ENCODE measurements around the gene UBASH3B.

The UBASH3B gene

GRCh38 chr11:122732342-122733315 lies 77.1 kb downstream of the UBASH3B start:
- Mint-ChIP-seq H3K9me3 (no peaks in the 10 kb centered on the region), H3K27me3 (no peaks in the 10 kb centered on the region), H3K4me3 (no peak overlapping the region), H3K4me1 (ENCODE audit: low read depth) (peaks cover 32% of the 10 kb centered on the region), H3K27ac (no peak overlapping the region), H3K36me3 (ENCODE audit: low read depth) (peaks cover 11% of the 10 kb centered on the region)
- no peak for DNase-seq

DNA sequence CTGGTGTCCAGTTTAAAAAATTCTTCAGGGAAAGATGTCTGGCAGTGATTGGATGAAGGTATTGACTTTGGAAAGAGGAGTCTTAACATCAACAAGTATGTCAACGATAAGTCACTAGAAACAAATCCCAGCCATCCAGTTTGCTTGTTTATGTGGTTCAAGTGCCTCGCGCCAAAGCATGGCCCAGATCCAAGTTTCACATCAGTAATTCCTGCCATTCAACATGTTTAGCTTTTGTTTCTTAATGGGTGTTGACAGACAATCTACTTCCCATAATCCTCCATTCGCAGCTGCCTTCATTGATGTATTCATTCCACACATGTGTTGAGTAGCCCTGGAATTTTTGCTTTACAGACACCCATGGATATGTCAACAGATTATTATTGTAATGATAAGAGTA lies 77.8 kb downstream of the UBASH3B start:
- H3K4me1 Mint-ChIP-seq (ENCODE audit: low read depth): peaks cover 25% of the 10 kb centered on the region
- peaks cover 11% of the 10 kb centered on the region for H3K36me3 Mint-ChIP-seq (ENCODE audit: low read depth)
- H3K27me3 Mint-ChIP-seq: no peaks in the 10 kb centered on the region
- no peak overlapping the region for H3K4me3 Mint-ChIP-seq
- H3K9me3 Mint-ChIP-seq: no peaks in the 10 kb centered on the region
- H3K27ac Mint-ChIP-seq: no peak overlapping the region
- DNase-seq: no peak

GRCh38 chr11:122734848-122735496 lies 79.5 kb downstream of the UBASH3B start:
- no peak for DNase-seq
- Mint-ChIP-seq H3K4me3 (no peak overlapping the region), H3K9me3 (no peaks in the 10 kb centered on the region), H3K4me1 (ENCODE audit: low read depth) (peaks cover 14% of the 10 kb centered on the region), H3K27me3 (no peaks in the 10 kb centered on the region), H3K27ac (no peak overlapping the region), H3K36me3 (ENCODE audit: low read depth) (peaks cover 11% of the 10 kb centered on the region)

GRCh38 chr11:122737951-122738693 lies 82.6 kb downstream of the UBASH3B start:
- Mint-ChIP-seq H3K4me3 (no peak overlapping the region), H3K9me3 (no peaks in the 10 kb centered on the region), H3K27ac (no peak overlapping the region), H3K4me1 (ENCODE audit: low read depth) (peaks cover 16% of the 10 kb centered on the region), H3K27me3 (no peaks in the 10 kb centered on the region), H3K36me3 (ENCODE audit: low read depth) (no peaks in the 10 kb centered on the region)
- no peak for DNase-seq

GRCh38 chr11:122741613-122742300 lies 86.2 kb downstream of the UBASH3B start:
- H3K9me3 Mint-ChIP-seq: no peaks in the 10 kb centered on the region
- H3K27me3 Mint-ChIP-seq: no peaks in the 10 kb centered on the region
- peaks cover 16% of the 10 kb centered on the region for H3K4me1 Mint-ChIP-seq (ENCODE audit: low read depth)
- H3K4me3 Mint-ChIP-seq: no peak overlapping the region
- no peak for DNase-seq
- H3K27ac Mint-ChIP-seq: peak overlapping the region; percentile 35
- peaks cover 3% of the 10 kb centered on the region for H3K36me3 Mint-ChIP-seq (ENCODE audit: low read depth)

DNA sequence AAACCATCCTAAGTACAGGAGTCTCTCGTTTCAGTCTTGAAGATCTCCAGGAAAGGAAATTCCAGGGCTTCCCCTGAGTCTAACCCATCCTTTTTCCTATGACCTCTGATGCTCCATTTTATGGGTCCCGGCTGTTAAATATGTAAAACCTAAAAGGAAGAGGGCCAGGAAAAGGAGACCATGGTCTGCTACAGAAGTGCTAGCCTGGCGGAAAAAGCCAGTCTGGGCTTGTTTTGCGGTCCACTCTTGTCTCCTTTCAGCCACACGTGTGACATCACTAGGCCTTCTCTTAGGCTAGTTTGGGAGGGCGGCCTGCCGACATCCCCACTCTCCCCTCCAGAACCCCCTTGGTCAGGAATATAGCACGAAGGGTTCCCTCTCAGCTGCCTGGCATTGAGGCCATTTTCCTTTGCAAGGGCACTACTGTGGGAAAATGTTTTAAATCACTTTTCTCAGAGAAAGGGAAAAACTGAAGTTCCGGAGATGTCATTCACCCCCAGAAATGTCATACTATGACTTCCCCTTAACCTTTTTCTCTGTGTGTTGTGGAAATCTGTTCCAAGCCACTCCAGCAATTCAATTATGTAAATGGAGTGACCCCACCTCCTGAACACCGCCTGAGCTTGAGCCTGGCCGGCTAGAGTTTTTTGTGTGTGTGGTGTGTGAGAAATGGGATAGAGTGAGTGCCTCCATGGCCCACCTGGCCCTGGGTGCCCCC lies 86.9 kb downstream of the UBASH3B start:
- no peak for DNase-seq
- Mint-ChIP-seq H3K27ac (no peak overlapping the region), H3K4me1 (ENCODE audit: low read depth) (peaks cover 16% of the 10 kb centered on the region), H3K4me3 (no peak overlapping the region), H3K36me3 (ENCODE audit: low read depth) (peaks cover 3% of the 10 kb centered on the region), H3K27me3 (no peaks in the 10 kb centered on the region), H3K9me3 (no peaks in the 10 kb centered on the region)

GRCh38 chr11:122743097-122743741 lies 87.7 kb downstream of the UBASH3B start:
- Mint-ChIP-seq H3K9me3 (no peaks in the 10 kb centered on the region), H3K4me3 (no peak overlapping the region), H3K27ac (no peak overlapping the region), H3K27me3 (no peaks in the 10 kb centered on the region), H3K4me1 (ENCODE audit: low read depth) (peaks cover 16% of the 10 kb centered on the region), H3K36me3 (ENCODE audit: low read depth) (peaks cover 3% of the 10 kb centered on the region)
- DNase-seq: no peak

DNA sequence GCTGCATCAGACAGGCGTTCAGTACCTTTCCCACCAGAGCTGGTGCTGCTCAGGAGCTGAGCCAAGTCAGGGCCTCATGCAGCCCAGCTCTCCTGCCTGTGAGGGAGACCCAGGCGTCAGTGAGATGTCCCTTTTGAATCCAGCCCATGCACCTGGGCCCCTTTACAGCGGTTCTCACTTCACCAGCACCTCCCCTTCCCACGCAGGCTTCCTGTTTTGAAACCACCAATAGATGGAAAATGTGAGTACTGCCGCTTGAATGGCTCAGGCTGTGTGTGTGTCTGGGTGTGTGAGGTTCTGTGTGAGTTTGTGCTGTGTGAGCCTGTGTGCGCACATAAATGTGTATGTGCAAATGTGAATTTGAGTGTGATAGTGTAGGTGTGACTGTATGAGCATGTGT lies 88.4 kb downstream of the UBASH3B start:
- Mint-ChIP-seq H3K36me3 (ENCODE audit: low read depth) (peaks cover 3% of the 10 kb centered on the region), H3K27me3 (no peaks in the 10 kb centered on the region), H3K27ac (no peak overlapping the region), H3K4me3 (no peak overlapping the region), H3K4me1 (ENCODE audit: low read depth) (peaks cover 16% of the 10 kb centered on the region), H3K9me3 (no peaks in the 10 kb centered on the region)
- DNase-seq: peak; percentile 81

DNA sequence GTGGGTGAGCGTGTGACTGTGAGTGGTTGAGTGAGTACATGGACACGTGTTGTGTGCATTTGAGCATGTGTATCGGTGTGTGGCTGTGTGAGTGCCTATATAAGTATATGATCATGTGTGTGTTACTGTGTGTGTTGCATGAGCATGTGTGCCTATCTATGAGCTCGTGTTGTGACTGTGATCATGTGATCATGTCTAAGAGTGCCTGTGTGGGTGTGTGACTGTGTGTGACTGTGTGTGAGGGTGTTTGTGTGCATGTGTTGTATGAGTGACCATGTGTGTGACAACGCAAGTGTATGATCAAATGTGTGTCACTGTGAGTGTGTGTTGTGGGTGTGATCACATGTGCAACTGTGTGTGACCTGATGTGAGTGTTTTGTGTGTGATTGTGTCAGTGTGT lies 88.8 kb downstream of the UBASH3B start:
- H3K9me3 Mint-ChIP-seq: no peaks in the 10 kb centered on the region
- DNase-seq: no peak

GRCh38 chr11:122745111-122745510 lies 89.6 kb downstream of the UBASH3B start:
- peaks cover 18% of the 10 kb centered on the region for H3K4me1 Mint-ChIP-seq (ENCODE audit: low read depth)
- H3K36me3 Mint-ChIP-seq (ENCODE audit: low read depth): peaks cover 3% of the 10 kb centered on the region
- no peak for DNase-seq
- no peaks in the 10 kb centered on the region for H3K27me3 Mint-ChIP-seq
- no peak overlapping the region for H3K27ac Mint-ChIP-seq
- no peaks in the 10 kb centered on the region for H3K9me3 Mint-ChIP-seq
- no peak overlapping the region for H3K4me3 Mint-ChIP-seq

More for the DNA sequence above, 88.8 kb downstream of the UBASH3B start:
- Mint-ChIP-seq H3K27me3 (no peaks in the 10 kb centered on the region), H3K27ac (no peak overlapping the region), H3K4me3 (no peak overlapping the region), H3K36me3 (ENCODE audit: low read depth) (peaks cover 3% of the 10 kb centered on the region), H3K4me1 (ENCODE audit: low read depth) (peaks cover 16% of the 10 kb centered on the region)

DNA sequence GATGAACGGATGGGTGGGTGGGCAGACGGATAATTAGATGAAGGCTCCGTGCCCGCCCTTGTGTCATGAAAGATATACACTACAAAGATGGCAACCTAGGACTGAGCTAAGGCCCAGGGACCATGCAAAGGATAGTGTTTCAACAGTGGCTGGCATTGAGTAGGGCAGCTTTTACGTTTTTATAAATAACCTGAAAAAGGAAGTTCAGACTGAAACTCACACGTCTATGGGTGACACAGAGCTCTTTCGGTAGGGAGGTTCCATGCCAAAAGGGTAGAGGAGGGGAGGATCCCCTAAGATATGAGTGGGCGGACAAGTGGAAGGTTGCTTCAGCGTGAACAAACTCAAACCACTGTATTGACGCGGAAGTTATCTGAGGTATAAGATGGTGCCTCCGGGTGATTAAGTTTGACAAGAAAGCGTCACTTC lies 90.5 kb downstream of the UBASH3B start:
- Mint-ChIP-seq H3K4me1 (ENCODE audit: low read depth) (peaks cover 24% of the 10 kb centered on the region), H3K27me3 (no peaks in the 10 kb centered on the region), H3K9me3 (no peaks in the 10 kb centered on the region), H3K27ac (no peak overlapping the region), H3K36me3 (ENCODE audit: low read depth) (peaks cover 3% of the 10 kb centered on the region), H3K4me3 (peak overlapping the region; percentile 53)
- peak; percentile 57 for DNase-seq

DNA sequence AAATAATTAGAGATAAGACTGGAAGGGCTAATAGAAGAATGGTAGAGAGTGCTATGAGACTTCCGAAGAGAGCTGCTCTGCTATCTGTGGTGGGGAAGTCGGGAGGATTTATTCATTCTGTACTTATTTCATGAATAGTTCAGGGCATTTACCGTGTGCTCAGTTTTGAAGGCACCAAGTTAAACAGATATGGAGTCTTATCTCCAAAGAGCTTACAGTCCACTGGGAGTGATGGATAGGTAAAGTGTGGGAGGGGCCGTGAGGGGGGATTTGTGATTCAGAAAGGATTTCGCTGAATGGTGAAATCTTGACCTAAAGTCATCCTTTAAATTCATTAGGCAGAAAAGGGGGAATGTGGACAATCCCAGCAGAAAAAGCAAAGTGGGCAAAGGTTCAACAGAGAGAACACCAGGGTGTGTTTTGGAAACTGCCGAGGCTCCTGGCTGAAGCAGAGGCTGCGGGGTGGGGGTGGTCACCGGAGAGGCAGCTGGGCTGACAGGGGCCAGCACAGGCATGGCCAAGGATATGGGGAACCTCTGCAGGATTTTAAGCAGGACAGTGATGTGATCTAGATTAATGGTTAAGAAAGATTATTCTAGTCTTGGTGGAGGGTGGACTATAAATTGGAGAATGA lies 91.2 kb downstream of the UBASH3B start:
- peaks cover 3% of the 10 kb centered on the region for H3K36me3 Mint-ChIP-seq (ENCODE audit: low read depth)
- H3K27me3 Mint-ChIP-seq: no peaks in the 10 kb centered on the region
- peaks cover 26% of the 10 kb centered on the region for H3K4me1 Mint-ChIP-seq (ENCODE audit: low read depth)
- DNase-seq: no peak
- H3K9me3 Mint-ChIP-seq: no peaks in the 10 kb centered on the region
- peak overlapping the region; percentile 53 for H3K4me3 Mint-ChIP-seq
- no peak overlapping the region for H3K27ac Mint-ChIP-seq

- Mint-ChIP-seq H3K36me3 (ENCODE audit: low read depth) (peaks cover 3% of the 10 kb centered on the region), H3K9me3 (no peaks in the 10 kb centered on the region), H3K27ac (peak overlapping the region; percentile 39), H3K4me1 (ENCODE audit: low read depth) (peaks cover 25% of the 10 kb centered on the region), H3K27me3 (no peaks in the 10 kb centered on the region), H3K4me3 (no peak overlapping the region)
- DNase-seq: no peak
Measured at GRCh38 chr11:122747351-122747781, 91.8 kb downstream of the UBASH3B start.
